Right atrium auricular region (tissue), 2 donors: ENCODE data around the gene TTLL5. TPM values are rescaled to one million over a fixed set of nuclear protein-coding genes. Genes with fewer than 3 reads are reported as not detected.
"Not testable (repeated sequence)": the region's sequence is repeated elsewhere in the genome, so short reads cannot be mapped to it uniquely, and the experiment has no call there.

Experiments
- DNase-seq: peaks from one replicate; pipeline ENCODE4 v3.0.0-alpha.2; 2019; ENCODE audit warnings: low spot score
- H3K27ac ChIP-seq, 2 donors: fragments of 200-600 bp; sonication (generic); 1 replicate in 1 of 2; 2 replicates in 1 of 2; pipeline ENCODE4 v1.5.1; 2016 to 2019
- H3K27me3 ChIP-seq, 2 donors: fragments of 200-600 bp; sonication (generic); one replicate each; pipeline versions ENCODE4 v1.5.1 to v1.6.0; 2017 to 2019
- H3K36me3 ChIP-seq: fragments of 200-600 bp; sonication (generic); one replicate; pipeline ENCODE4 v1.5.1; 2016
- H3K4me1 ChIP-seq, 2 donors: fragments of 200-600 bp; sonication (generic); one replicate each; pipeline versions ENCODE4 v1.5.1 to v1.6.0; 2017 to 2019
- H3K4me3 ChIP-seq, 2 donors: fragments of 200-600 bp; sonication (generic); 1 replicate in 1 of 2; 2 replicates in 1 of 2; pipeline ENCODE4 v1.5.1; 2017 to 2019; ENCODE audit warnings: mild to moderate bottlenecking in 1 of 2, moderate library complexity in 1 of 2
- H3K9me3 ChIP-seq, 2 donors: fragments of 200-600 bp; sonication (generic); one replicate each; pipeline ENCODE4 v1.5.1; 2019
- CTCF ChIP-seq, 2 donors: fragments of 200-600 bp; sonication (generic); IDR thresholded peaks; one replicate each; pipeline ENCODE4 v1.5.1; 2019; ENCODE audit warnings: antibody characterized with exemption in 2 of 2
- total RNA-seq, 2 donors: library from RNA; depleted of rRNA; stranded (reverse); fragments of >200 nt; gene quantifications; one replicate each; pipeline ENCODE4 v1.1.0, GENCODE V29; 2016

Gene TTLL5
- total RNA-seq, 2 donors from 2014 or later: 15.3 to 22.6 TPM

GRCh38 chr14:75837151-75837787 is 176.2 kb downstream of the TTLL5 start:
- H3K27me3 ChIP-seq: no peaks in the 10 kb centered on the region
- H3K4me1 ChIP-seq: peaks cover 0 to 13% of the 10 kb centered on the region in 2 donors
- no peaks in the 10 kb centered on the region for H3K36me3 ChIP-seq
- H3K4me3 ChIP-seq: no peak overlapping the region
- no peak overlapping the region for H3K27ac ChIP-seq
- no peak for DNase-seq
- TF ChIP-seq CTCF (IDR thresholded peaks at IDR 0.05): no peak
- H3K9me3 ChIP-seq: no peaks in the 10 kb centered on the region

GRCh38 chr14:75840911-75841310 is 179.9 kb downstream of the TTLL5 start:
- DNase-seq: no peak
- Histone ChIP-seq H3K27ac (no peak overlapping the region), H3K4me3 (no peak overlapping the region), H3K9me3 (no peaks in the 10 kb centered on the region), H3K36me3 (no peaks in the 10 kb centered on the region), H3K27me3 (no peaks in the 10 kb centered on the region), H3K4me1 (no peaks in the 10 kb centered on the region)
- no peak for TF ChIP-seq CTCF (IDR thresholded peaks at IDR 0.05)

GRCh38 chr14:75842551-75842950 is 181.5 kb downstream of the TTLL5 start:
- no peak for TF ChIP-seq CTCF (IDR thresholded peaks at IDR 0.05)
- H3K27me3 ChIP-seq: no peaks in the 10 kb centered on the region
- H3K4me1 ChIP-seq: no peaks in the 10 kb centered on the region
- no peak overlapping the region for H3K4me3 ChIP-seq
- H3K9me3 ChIP-seq: no peaks in the 10 kb centered on the region
- no peaks in the 10 kb centered on the region for H3K36me3 ChIP-seq
- DNase-seq: no peak
- no peak overlapping the region for H3K27ac ChIP-seq

GRCh38 chr14:75844486-75844885 is 183.4 kb downstream of the TTLL5 start:
- no peak for TF ChIP-seq CTCF (IDR thresholded peaks at IDR 0.05)
- DNase-seq: no peak
- Histone ChIP-seq H3K36me3 (no peaks in the 10 kb centered on the region), H3K4me1 (peaks cover 0 to 4% of the 10 kb centered on the region in 2 donors), H3K9me3 (no peaks in the 10 kb centered on the region), H3K27me3 (no peaks in the 10 kb centered on the region), H3K4me3 (no peak overlapping the region), H3K27ac (no peak overlapping the region)

- Histone ChIP-seq H3K4me1 (peaks cover 0 to 4% of the 10 kb centered on the region in 2 donors), H3K27me3 (no peaks in the 10 kb centered on the region), H3K27ac (no peak overlapping the region), H3K36me3 (no peaks in the 10 kb centered on the region), H3K9me3 (no peaks in the 10 kb centered on the region), H3K4me3 (no peak overlapping the region)
- TF ChIP-seq CTCF (IDR thresholded peaks at IDR 0.05): no peak
- no peak for DNase-seq
Measured at GRCh38 chr14:75845136-75845804, 184.2 kb downstream of the TTLL5 start.

- H3K27ac ChIP-seq: not testable (repeated sequence)
Measured at GRCh38 chr14:75846694-75847093, 185.6 kb downstream of the TTLL5 start.

More at GRCh38 chr14:75846694-75847093, 185.6 kb downstream of the TTLL5 start:
- H3K27me3 ChIP-seq, H3K9me3 ChIP-seq, H3K4me3 ChIP-seq, H3K36me3 ChIP-seq, DNase-seq, H3K4me1 ChIP-seq: not testable (repeated sequence)
